HG02610 (cell line): ENCODE data around the gene ITM2C.

ENCODE experiments used
- ATAC-seq: cut with Tn5 transposase; IDR thresholded peaks from one replicate; pipeline ENCODE4 v1.9.1; 2021; ENCODE audit warnings: mild to moderate bottlenecking, moderate library complexity; ENCODE audit not compliant: unreplicated experiment

ITM2C gene

DNA sequence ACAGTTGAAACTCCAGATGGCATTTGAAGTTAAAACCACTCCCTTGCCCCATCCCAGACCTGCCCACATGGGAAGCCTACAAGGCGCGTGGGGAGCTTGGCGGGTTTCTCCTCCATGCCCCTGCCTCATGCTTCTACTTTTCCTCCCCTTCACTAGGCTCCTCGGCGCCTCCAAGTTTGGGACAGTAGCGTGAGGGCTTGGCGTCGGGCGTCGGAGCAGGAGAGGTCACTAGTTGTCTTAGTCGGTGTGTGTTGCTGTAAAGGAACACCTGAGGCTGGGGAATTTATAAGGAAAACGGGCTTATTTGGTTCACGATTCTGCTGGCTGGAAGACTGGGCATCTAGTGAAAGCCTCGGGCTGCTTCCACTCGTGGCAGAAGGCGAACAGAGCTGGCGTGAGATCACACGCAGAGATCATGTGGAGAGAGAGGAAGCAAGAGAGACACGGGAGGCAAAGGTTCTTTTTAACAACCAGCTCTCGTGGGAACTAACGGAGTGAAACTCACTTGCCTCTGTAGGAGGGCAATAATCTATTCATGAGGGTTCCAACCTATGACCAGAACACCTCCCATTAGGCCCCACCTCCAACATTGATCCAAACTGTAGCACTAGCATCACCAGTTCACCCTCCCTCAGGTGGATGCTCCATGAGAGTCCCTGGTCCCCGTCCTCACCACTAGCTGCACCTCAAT is 25.3 kb downstream of the ITM2C start:
- ATAC-seq: no peak

GRCh38 chr2:230890646-230891045 is 25.9 kb downstream of the ITM2C start:
- no peak for ATAC-seq

- ATAC-seq: no peak
Observed at GRCh38 chr2:230891064-230891463, 26.3 kb downstream of the ITM2C start.

GRCh38 chr2:230891509-230891908 is 26.8 kb downstream of the ITM2C start:
- no peak for ATAC-seq

DNA sequence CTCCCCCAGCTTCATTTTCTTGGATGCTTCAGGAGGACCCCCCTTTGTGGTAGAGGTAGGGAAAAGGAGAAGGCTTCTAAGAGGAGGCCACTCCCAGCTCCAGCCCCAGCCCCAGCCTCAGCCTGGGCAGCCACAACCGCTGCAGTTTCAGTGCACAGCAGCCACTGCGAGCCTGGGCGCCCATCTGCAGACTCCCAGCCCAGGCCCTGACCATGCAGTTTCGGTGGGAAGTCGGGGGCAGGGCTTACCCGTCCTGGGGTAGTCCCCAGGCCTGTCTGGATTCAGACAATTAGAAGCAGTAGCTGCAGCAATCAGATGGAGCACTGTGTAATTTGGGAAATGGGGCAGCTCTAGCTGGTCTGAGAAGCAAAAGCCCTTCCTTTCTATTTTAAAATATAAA is 28.6 kb downstream of the ITM2C start:
- peak; percentile 52 for ATAC-seq

DNA sequence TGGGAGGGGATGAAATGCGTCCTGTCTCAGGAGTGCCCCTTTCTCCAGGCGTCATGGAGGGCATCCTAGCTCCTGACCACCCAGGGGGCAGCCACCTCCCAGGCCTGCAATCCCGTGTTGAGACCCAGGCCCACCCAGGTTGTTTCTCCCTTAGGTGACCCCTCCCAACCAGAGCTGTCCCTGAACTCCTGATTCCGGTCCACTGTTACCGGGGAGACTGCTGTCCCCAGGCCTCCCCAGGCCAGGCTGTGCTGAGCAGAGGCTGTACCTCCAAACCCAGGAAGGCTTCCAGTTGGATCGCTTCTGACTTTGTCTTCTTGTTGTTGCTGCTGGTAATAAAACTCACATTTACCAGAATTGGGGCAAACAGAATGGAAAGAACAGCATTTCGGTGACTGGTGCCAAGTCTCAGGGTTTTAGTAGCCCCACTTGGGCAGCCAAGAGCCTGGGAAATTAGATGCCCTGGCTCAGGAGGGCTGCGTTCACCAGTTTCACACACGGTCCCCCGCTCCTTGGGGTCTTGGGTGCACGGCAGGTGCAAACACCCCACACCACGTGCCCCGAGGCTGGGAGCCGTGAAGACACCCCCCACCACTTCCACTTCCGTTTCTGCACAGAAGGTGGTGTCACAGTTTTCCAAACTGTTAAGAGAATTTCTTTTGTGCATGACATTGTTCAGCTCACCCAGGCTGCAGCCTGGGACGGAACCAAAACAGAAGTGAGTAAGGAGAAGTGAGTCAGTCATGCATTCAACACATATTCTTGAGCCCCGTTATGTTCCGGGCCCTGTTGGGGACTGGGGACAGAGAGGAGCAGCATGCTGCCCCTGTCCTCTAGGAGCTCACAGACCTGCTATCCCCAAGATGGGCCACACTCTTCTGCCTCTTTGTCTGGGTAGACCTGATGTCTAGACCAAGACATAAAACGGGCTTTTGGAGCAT is 29.4 kb downstream of the ITM2C start:
- peak; percentile 62 for ATAC-seq

DNA sequence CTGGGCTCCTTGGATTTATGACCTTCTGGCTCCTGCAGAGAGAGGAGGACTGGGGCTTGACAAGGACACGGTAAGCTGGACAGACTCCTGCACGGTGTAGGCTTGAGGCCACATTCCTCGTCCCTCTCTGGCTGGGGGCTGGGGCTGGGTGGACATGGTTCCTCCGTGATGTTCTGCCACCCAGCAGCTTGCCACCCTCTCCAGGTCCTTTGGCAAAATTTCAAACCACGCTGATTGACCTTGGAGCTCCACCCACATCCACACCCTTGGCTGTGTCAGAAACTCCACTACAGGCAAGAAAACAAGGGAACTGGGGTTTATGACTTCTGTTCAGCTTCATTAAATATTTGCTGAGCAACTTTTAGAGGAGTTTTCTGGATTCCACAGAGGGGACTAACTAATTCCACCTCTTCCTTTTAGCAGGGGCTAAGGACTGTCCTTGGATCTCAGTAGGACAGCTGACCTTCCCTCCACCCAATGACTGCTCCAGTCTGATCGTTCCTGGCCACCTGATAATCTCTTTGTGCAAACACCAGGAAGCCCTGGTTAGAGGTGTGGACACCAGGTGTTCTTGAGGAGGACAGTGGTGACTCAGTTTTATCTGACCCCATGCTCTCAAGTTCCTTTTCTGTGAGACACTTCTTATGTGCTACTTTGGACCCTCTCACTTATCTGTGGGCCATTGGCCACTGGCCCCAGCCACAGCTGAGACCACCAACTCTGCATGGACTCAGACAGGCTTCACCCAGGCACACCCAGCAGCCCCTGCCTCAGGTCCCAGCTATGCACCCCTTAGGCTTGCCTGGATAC is 31.0 kb downstream of the ITM2C start:
- ATAC-seq: no peak

- no peak for ATAC-seq
Observed at GRCh38 chr2:230896346-230897115, 31.8 kb downstream of the ITM2C start.

- ATAC-seq: no peak
Observed at GRCh38 chr2:230898016-230898712, 33.4 kb downstream of the ITM2C start.

DNA sequence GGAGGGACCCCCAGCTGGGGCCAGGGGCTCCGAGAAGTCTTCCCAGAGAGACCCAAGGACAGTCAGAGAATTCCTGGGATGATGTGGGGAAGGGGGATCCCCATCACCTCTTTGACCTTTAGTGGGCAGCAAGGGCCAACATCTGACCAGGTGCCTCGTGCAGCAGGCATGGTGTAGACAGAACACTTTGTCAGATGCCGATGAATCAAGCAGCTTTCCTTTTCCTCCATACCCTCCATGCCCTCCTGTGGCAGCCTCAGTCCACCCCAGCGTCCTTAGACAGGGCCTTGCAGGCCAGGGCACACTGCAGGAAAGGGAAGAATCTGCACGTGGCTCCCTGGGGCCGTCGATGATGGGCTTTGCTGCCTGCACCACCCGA is 34.0 kb downstream of the ITM2C start:
- ATAC-seq: no peak

DNA sequence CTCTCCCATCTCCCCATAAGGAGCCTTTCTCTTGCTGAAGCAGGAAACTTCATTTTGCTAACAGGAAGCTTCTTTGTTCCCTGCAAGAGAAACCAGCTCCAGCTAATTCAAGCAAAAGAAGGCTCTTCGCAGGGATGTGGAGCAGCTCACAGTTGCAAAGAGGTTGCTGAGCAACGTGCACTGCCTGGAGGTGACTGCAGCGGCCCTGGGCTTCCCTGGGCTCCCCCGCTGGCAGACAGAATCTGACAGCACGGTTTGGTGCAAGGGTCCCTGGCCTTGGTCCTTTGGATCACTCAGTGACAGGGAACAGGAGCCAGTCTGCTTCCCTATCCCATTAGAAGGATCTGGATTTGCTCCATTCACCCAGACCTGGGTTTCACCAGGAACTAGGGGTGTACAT is 34.5 kb downstream of the ITM2C start:
- no peak for ATAC-seq

DNA sequence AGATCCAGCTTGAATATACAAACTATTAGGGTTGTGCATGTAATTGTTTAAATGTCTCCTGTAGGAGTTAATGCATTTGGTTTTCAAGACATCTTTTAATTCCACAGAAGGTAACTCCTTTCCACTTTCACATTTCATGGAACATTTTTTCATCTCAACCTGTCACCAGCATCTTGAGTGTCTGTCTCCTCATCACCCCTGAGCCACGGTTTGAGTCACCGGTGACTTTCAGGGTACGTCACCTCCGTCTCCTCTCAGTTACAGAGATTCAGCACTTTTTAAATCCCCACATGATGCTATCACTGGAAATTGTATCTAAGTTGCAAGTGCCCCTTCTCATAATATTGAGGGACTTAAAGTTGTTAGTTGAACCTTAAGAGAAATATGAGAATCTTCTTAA is 35.0 kb downstream of the ITM2C start:
- no peak for ATAC-seq

DNA sequence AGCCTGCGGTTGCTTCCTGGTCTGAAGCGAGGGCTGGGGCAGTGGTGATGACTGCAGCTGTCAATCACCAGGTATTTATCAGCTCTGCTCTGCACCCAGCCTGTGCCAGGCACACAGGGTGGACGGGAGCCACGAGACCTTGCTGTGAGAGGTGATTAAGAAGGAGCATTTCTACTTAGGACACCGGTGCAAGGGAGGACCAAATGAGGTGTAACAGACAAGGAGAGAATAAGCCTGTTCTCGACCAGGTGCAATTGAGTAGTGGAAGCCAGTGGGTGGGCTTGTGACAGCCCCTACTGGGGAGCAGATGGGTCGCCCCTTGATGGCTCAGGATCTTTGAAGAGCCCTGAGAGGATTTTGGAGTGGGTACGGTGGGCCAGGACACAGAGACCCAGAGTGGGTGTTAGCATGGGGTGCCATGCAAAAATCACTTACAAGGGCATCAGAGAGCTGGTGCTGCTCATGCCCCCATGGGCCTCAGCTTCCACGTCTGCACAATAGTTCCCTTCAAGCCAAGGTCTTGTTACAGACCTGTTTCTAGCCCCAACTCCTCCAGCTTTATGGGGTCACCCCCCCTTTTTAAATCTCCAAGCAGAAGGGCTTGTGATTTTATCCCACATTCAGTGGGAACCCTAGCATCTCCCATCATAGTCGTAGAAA is 35.7 kb downstream of the ITM2C start:
- ATAC-seq: no peak

DNA sequence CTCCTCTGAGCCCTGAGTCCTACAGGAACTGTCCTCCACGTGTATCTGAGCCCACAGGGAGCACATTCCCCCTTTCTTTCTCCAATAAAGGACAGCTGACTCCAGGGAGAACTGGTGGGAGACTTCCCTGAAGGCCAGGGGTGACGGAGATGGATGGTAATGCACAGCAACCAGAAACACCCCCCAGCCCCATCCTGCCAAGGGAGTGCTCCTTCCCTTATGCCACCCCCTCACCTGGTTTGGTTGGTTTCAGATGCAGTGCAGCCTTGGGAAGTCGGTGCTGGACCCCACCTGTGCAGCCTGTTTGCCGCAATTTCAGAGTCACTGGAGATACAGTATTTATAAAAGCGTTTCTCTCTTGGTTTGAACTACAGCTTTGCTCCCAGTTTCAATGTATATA is 36.3 kb downstream of the ITM2C start:
- no peak for ATAC-seq

GRCh38 chr2:230902180-230902899 is 37.6 kb downstream of the ITM2C start:
- peak; percentile 69 for ATAC-seq

DNA sequence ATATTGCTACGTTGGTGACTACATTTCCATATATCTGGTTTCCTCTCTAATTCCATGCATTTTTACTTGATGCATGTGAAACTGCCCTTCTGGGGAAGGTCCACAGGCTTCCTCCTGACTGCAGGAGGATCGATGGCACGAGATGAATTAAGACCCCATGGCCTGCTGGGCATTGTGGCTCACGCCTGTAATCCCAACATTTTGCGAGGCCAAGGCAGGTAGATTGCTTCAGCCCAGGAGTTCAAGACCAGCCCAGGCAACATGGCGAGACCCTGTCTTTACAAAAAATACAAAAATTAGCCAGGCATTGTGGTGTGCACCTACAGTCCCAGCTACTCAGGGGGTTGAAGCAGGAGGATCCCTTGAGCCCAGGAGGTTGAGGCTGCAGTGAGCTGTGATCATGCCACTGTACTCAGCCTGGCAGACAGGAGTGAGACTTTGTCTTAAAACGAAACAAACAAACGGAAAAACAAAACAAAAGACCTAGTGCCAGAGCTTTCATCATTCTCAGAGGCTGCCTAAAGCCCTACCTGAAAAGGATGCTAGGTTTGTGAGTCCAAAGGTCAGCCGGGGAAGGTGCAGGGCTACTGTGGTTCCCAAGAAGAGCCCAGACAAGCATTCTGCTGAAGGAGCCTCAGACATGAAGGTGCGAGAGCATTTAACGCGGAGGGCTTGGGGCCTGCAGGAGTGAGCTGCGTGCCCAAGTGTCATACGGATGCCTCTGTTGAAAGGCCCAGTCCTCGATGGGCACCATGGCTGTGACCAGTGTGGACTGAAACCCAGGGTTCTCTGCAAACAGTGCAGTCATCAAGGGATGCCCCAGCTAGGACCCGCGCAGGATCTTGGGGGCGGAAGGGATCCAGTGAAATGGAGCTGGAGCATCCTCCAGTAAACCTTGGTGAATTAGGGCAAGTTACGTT is 38.7 kb downstream of the ITM2C start:
- no peak for ATAC-seq

DNA sequence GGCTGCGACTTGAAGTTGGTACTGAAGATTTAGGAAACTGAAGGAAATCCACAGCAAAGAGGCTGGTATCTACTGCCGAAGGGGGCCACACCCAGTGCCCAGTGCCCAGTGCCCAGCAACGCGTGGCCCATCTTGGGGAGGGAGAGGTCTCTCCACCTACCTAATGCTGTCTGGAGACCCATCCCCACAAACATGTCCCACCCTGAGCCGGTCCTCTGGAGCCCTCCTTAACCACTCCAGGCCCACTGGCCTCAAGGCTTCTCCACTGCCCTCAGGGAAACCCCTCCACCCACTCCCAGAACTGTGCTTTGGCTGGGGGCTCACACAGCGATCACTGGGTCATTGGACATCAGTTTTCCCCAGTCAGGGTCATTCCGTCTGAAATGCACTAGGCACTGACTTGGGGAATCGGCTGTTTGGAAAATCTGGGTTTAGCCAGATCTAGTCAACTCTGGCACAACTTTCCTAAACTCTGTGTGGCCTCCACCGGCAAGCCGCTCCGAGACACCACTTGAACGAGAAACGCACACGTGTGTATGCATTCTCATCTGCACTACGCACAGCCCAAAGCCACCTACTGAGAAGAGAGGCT is 40.2 kb downstream of the ITM2C start:
- no peak for ATAC-seq
